NCI-H748 (cell line): ENCODE measurements around the gene CDH4.
"Not testable (repeated sequence)": the region's sequence is repeated elsewhere in the genome, so short reads cannot be mapped to it uniquely, and the experiment has no call there.

Experiments
- DNase-seq: peaks from one replicate; lab custom pipeline; 2025; ENCODE audit not compliant: unreplicated experiment; lab: John Stamatoyannopoulos, UW

The CDH4 gene

GRCh38 chr20:61845233-61845671, 593.2 kb downstream of the CDH4 start:
- no peak for DNase-seq

GRCh38 chr20:61846074-61846473, 594.0 kb downstream of the CDH4 start:
- no peak for DNase-seq

GRCh38 chr20:61846741-61847419, 594.8 kb downstream of the CDH4 start:
- DNase-seq, result no peak

GRCh38 chr20:61847420-61847748, 595.3 kb downstream of the CDH4 start:
- no peak for DNase-seq

GRCh38 chr20:61847986-61848385, 595.9 kb downstream of the CDH4 start:
- no peak for DNase-seq

GRCh38 chr20:61848851-61849250, 596.8 kb downstream of the CDH4 start:
- DNase-seq, result no peak

GRCh38 chr20:61849376-61849775, 597.3 kb downstream of the CDH4 start:
- DNase-seq, result no peak

GRCh38 chr20:61849822-61850221, 597.8 kb downstream of the CDH4 start:
- no peak for DNase-seq

- DNase-seq, result no peak
Observed at GRCh38 chr20:61850457-61850856, 598.4 kb downstream of the CDH4 start.

- no peak for DNase-seq
Observed at GRCh38 chr20:61850926-61851900, 599.2 kb downstream of the CDH4 start.

- DNase-seq, result no peak
Observed at GRCh38 chr20:61852268-61853072, 600.4 kb downstream of the CDH4 start.

- no peak for DNase-seq
Observed at GRCh38 chr20:61853073-61854005, 601.3 kb downstream of the CDH4 start.

- not testable (repeated sequence) for DNase-seq
Observed at GRCh38 chr20:61854538-61854937, 602.5 kb downstream of the CDH4 start.

- DNase-seq, result no peak
Observed at GRCh38 chr20:61855286-61855685, 603.2 kb downstream of the CDH4 start.

- DNase-seq, result no peak
Observed at GRCh38 chr20:61856626-61857413, 604.8 kb downstream of the CDH4 start.

- DNase-seq, result no peak
Observed at GRCh38 chr20:61857414-61857775, 605.3 kb downstream of the CDH4 start.

GRCh38 chr20:61857884-61858283, 605.8 kb downstream of the CDH4 start:
- no peak for DNase-seq

- no peak for DNase-seq
Observed at GRCh38 chr20:61859767-61860166, 607.7 kb downstream of the CDH4 start.

GRCh38 chr20:61860260-61860987, 608.4 kb downstream of the CDH4 start:
- DNase-seq, result no peak
